Gastroesophageal sphincter (tissue), 3 donors: ENCODE measurements around the gene ITIH5.

ENCODE experiments used
- CTCF ChIP-seq, 4 experiments: fragments of 200-600 bp in 2 of 4; fragments of 450-650 bp in 2 of 4; sonication (generic) in 1 of 4; IDR thresholded peaks; one replicate each; pipeline ENCODE4 v1.5.1; 2017 to 2019; ENCODE audit warnings: antibody characterized with exemption in 4 of 4, mild to moderate bottlenecking in 2 of 4, moderate library complexity in 2 of 4
- EP300 ChIP-seq: sonication (generic); formaldehyde crosslinking; IDR thresholded peaks from one replicate; pipeline ENCODE4 v1.6.1; 2017; ENCODE audit warnings: antibody characterized with exemption, mild to moderate bottlenecking
- POLR2A ChIP-seq, 2 donors: fragments of 450-650 bp; IDR thresholded peaks; one replicate each; pipeline ENCODE4 v1.6.1; 2017; ENCODE audit warnings: antibody characterized with exemption in 2 of 2, mild to moderate bottlenecking in 2 of 2, moderate library complexity in 1 of 2
- POLR2AphosphoS5 ChIP-seq: sonication (generic); formaldehyde crosslinking; IDR thresholded peaks from one replicate; pipeline ENCODE4 v1.6.1; 2017; ENCODE audit warnings: antibody characterized with exemption

- peak in 1 of 4 experiments; percentile 23 for TF ChIP-seq CTCF (IDR thresholded peaks at IDR 0.05)
- TF ChIP-seq POLR2A (IDR thresholded peaks at IDR 0.05), result no peak
- TF ChIP-seq POLR2AphosphoS5, result no peak
- TF ChIP-seq EP300, result no peak
Observed at GRCh38 chr10:7622969-7623368, 43.8 kb downstream of the ITIH5 start.
